Medulla oblongata (tissue), 1 donor: Measurements from ENCODE around the gene CEMIP.
A peak's percentile ranks its signal among the peaks of the same experiment; 100 is the strongest.

Experiments used
- DNase-seq: peaks from one replicate; pipeline ENCODE4 v3.0.0-alpha.2; 2015; ENCODE audit errors: extremely low spot score

CEMIP gene

GRCh38 chr15:80850941-80851451 is 71.8 kb downstream of the CEMIP start:
- no peak for DNase-seq

GRCh38 chr15:80852676-80853075 is 73.5 kb downstream of the CEMIP start:
- DNase-seq, result no peak

- peak; percentile 79 for DNase-seq
Measured at GRCh38 chr15:80854104-80854503, 74.9 kb downstream of the CEMIP start.

GRCh38 chr15:80855206-80855605 is 76.0 kb downstream of the CEMIP start:
- no peak for DNase-seq

- DNase-seq, result no peak
Measured at GRCh38 chr15:80856400-80856799, 77.2 kb downstream of the CEMIP start.

GRCh38 chr15:80856809-80857377 is 77.7 kb downstream of the CEMIP start:
- peak; percentile 46 for DNase-seq

- peak; percentile 70 for DNase-seq
Measured at GRCh38 chr15:80861731-80862170, 82.6 kb downstream of the CEMIP start.

- DNase-seq, result no peak
Measured at GRCh38 chr15:80864666-80865065, 85.5 kb downstream of the CEMIP start.

GRCh38 chr15:80866936-80867335 is 87.8 kb downstream of the CEMIP start:
- no peak for DNase-seq

GRCh38 chr15:80870366-80870765 is 91.2 kb downstream of the CEMIP start:
- no peak for DNase-seq

GRCh38 chr15:80870893-80871292 is 91.7 kb downstream of the CEMIP start:
- DNase-seq, result no peak

GRCh38 chr15:80871858-80872257 is 92.7 kb downstream of the CEMIP start:
- peak; percentile 15 for DNase-seq

GRCh38 chr15:80873366-80873952 is 94.3 kb downstream of the CEMIP start:
- no peak for DNase-seq

GRCh38 chr15:80875568-80876347 is 96.6 kb downstream of the CEMIP start:
- DNase-seq, result peak; percentile 78

- DNase-seq, result no peak
Measured at GRCh38 chr15:80876348-80876674, 97.1 kb downstream of the CEMIP start.

- no peak for DNase-seq
Measured at GRCh38 chr15:80878242-80878866, 99.2 kb downstream of the CEMIP start.

- no peak for DNase-seq
Measured at GRCh38 chr15:80878867-80879250, 99.7 kb downstream of the CEMIP start.

- no peak for DNase-seq
Measured at GRCh38 chr15:80880086-80880485, 100.9 kb downstream of the CEMIP start.

GRCh38 chr15:80883641-80884040 is 104.5 kb downstream of the CEMIP start:
- DNase-seq, result no peak

GRCh38 chr15:80885016-80885579 is 105.9 kb downstream of the CEMIP start:
- no peak for DNase-seq

- DNase-seq, result peak; percentile 38
Measured at GRCh38 chr15:80887148-80887547, 108.0 kb downstream of the CEMIP start.

GRCh38 chr15:80888846-80889245 is 109.7 kb downstream of the CEMIP start:
- no peak for DNase-seq
